Epithelial cell of umbilical artery (primary cell): ENCODE results near the gene CCDC87. TPM values are rescaled to one million over a fixed set of nuclear protein-coding genes. Genes with fewer than 3 reads are reported as not detected.

Experiments used
- total RNA-seq: library from RNA; depleted of rRNA; stranded (reverse); fragments of >200 nt; gene quantifications from 2 replicates; pipeline ENCODE4 v1.2.3, GENCODE V29; 2014

CCDC87 gene, protein sequence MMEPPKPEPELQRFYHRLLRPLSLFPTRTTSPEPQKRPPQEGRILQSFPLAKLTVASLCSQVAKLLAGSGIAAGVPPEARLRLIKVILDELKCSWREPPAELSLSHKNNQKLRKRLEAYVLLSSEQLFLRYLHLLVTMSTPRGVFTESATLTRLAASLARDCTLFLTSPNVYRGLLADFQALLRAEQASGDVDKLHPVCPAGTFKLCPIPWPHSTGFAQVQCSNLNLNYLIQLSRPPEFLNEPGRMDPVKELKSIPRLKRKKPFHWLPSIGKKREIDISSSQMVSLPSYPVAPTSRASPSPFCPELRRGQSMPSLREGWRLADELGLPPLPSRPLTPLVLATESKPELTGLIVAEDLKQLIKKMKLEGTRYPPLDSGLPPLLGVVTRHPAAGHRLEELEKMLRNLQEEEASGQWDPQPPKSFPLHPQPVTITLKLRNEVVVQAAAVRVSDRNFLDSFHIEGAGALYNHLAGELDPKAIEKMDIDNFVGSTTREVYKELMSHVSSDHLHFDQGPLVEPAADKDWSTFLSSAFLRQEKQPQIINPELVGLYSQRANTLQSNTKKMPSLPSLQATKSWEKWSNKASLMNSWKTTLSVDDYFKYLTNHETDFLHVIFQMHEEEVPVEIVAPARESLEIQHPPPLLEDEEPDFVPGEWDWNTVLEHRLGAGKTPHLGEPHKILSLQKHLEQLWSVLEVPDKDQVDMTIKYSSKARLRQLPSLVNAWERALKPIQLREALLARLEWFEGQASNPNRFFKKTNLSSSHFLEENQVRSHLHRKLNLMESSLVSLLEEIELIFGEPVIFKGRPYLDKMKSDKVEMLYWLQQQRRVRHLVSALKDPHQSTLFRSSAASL
- under 0.01 and 0.15 TPM in 2 replicates for total RNA-seq

DNA sequence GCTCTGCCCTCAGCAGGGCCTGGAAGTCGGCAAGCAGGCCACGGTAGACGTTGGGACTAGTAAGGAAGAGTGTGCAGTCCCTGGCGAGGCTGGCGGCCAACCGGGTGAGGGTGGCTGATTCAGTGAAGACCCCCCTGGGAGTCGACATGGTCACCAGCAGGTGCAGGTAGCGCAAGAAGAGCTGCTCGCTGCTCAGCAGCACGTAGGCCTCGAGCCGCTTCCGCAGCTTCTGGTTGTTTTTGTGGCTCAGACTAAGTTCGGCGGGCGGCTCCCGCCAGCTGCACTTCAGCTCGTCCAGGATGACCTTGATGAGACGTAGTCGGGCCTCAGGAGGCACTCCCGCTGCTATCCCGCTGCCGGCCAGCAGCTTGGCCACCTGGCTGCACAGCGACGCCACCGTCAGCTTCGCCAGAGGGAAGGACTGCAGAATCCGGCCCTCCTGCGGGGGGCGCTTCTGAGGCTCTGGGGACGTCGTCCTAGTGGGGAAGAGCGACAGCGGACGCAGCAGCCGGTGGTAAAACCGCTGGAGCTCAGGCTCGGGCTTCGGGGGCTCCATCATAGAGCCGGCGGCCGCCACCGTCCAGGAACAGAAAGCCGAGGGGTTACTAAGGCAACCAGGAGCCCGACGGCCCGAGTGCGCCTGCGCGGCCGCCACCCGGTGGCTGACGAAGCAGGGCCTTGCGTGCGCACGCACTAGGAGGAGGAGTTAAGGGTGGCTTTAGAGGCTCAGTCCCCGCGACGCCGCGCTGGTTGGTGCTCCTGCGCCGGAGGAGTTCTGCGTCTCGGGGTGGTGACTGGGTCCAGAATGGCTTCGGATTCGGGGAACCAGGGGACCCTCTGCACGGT lies at the start of gene CCDC87, which contains the start of gene CCS:
Gene CCDC87 (minus strand): TSS at position 607 of the 846 bp plus-strand sequence. CDS start 48 bp downstream, at position 559.
Gene CCS (plus strand): TSS at position 729 of the 846 bp plus-strand sequence. CDS start 77 bp downstream, at position 806.

DNA sequence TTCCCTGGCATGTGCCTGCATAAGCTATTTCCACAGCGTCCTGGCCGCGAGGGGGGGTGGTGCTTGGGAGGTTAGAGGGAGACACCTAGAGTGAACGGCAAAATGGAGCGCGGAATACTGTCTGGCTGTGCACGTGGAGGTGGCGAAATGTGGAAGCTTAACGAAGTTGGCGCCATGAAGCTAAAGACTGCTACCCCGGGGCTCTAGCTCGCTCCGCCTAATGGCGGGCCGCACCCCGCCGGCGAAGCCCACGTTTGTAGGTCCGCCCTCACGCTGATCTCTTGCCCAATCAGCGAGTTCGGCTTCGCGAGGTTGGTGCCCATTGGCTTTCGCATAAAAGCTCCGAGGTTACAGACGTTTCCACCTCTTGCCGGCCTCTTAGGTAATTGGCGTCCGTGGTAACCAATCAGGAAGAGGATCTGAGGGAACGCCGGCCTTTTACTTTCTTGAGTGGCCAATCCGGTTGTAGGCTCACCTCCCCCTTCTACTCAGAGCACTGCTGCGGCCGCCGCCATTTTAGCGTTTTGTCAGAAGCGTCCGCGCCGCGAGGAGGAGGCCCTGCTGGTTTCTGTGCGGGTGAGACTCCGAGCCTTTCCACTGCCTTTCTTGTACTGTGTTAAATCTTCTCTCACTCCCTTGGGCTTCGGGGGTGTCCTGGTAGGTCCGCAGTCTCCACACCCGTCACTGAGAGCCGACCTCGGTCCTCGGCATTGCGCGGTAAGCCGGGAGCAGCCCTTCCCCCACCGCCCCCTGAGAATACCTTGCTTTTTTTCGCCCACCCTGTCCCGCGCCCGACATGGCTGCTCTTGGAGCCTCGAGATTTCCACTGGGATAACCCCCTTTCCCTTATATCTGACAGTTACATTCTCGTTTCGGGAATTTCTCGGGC lies 45.6 kb upstream of the CCDC87 start, which contains the start of gene RBM4:
Gene RBM4 (plus strand): TSS at position 527 of the 889 bp plus-strand sequence. CDS start 1,009 bp downstream, outside the sequence.

DNA sequence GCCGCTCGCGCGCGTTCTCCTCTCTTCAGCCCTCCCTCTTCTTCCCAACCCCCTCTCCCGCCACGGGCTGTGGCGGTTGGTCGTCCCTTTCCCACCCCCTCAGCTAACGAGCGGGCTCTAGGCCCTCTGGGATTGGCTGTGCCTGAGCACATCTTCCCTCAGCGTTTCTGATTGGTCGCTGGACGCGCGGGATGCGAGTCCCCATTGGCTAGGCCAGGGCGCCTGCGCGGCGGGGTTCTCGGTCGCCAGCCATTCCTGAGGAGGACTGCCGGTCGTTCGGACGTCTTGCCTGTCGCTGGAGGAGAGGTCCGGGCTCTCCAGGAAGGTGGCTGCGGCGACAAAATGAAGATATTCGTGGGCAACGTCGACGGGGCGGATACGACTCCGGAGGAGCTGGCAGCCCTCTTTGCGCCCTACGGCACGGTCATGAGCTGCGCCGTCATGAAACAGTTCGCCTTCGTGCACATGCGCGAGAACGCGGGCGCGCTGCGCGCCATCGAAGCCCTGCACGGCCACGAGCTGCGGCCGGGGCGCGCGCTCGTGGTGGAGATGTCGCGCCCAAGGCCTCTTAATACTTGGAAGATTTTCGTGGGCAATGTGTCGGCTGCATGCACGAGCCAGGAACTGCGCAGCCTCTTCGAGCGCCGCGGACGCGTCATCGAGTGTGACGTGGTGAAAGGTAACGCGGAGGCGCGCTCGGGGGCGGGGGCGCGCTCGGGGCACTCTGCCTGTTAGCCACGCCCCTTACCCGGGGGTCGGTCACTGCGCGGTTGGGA lies 23.7 kb upstream of the CCDC87 start, which contains the start of gene RBM14:
Gene RBM14 (plus strand): TSS at position 252 of the 776 bp plus-strand sequence. CDS start 91 bp downstream, at position 343.

DNA sequence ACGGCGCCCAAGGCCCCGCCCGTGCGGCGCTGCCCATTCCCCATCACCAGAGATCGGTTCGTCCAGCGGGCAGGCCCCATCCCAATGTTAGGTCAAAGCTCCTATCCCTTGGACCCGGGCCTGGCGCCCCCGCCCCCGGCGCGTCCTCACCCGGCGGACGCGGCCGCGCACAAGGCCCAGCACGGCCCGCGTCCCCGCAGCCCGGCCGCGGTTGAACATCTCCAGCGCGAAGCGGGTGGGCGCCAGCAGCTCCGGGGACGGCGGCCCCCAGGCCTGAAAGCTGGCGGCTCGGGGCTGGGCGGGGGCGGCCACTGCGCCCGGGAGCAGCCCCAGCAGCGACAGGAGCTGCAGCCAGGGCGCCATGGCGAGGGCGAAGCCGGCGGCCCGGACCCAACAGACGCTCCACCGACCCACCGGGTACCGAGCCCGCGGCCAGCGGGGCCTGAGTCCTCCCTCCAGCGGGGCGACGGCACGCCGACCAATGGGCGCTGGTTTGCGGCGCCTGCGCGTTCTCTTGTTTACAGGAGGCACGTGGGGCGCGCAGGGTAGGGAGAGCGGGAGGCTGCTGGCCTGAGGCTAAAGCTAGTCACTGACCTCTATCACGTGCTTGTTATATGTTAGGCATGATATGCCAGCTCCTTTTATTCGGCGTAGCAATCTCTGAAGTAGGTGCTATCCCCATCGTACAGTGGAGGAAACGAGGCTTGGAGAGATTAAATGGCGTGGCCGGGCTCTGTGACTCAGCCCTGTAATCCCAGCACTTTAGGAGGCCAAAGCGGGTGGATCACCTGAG lies 24.5 kb downstream of the CCDC87 start, which contains the start of gene CTSF:
Gene CTSF (minus strand): TSS at position 483 of the 793 bp plus-strand sequence. CDS start 120 bp downstream, at position 363.

DNA sequence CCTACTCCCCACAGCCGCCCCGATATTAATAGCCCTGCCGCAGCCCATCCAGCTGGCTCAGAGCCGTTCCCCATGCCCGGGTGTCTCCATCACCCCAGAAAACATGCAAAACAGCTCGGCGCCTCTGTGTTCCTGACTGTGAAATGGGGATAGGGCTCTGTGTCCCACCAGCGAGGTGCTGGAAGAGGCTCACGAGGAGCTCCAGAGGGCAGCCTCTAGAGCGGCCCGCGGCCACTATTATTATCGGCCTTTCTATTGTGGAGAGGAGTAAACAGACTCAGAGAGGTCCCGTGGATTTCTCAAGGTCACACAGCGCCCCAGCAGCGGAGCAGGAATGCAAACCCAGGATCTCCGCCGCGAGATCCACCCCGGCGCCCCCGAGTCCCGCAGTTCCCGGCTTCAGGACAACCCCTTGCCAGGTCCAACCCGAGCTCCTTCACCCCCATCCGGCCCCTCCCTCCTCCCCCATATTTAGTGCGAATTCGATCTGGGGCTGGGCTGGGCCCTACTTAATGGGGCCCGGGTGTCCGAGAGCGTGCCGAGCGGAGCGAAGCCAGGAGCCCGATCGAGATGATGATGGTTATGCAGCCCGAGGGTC lies 46.4 kb downstream of the CCDC87 start, which contains the start of gene ACTN3:
Gene ACTN3 (plus strand): TSS at position 536 of the 598 bp plus-strand sequence. CDS start 35 bp downstream, at position 571.

DNA sequence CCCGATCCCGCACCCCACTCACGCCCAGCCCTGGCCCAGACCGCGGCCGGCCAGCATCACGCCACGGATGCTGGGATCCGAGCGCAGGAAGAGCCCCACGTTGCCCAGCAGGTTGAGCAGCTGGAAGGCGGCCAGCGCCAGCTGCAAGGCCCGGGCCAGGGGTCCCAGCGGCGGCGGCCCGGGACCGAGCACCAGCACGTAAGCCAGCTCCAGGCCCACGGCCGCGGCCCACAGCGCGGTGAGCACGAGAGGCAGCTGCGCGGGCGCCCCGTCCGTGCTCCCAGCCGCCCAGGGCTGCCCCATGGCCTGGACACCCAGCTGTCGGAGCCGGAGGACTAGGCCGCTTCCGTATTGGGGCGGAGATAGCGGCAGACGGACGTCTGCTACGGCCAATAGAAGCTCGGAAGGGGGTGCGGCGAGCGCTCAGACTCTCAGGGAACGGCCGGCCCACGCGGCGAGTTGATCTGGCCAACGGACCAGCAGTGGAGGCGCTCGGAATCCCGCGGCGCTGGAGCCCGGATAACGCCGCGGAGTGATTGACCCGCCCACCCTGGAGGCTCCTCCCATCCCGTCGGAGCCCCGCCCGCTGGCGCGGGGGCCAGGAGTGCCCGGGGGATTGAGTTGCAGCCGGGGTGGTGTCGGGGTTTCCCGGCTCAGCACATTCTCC lies 47.0 kb downstream of the CCDC87 start, which contains the start of gene ZDHHC24:
Gene ZDHHC24 (minus strand): TSS at position 348 of the 667 bp plus-strand sequence. CDS start 45 bp downstream, at position 303.

Other genes starting within 250 kb of the CCDC87 start
- 75.7 and 89.8 TPM in 2 replicates for gene BRMS1, start 248.0 kb downstream of the CCDC87 start, total RNA-seq
- 35.4 and 36.5 TPM in 2 replicates for gene B4GAT1, start 245.4 kb downstream of the CCDC87 start, total RNA-seq
- gene SLC29A2, start 221.3 kb downstream of the CCDC87 start, total RNA-seq = 0.76 and 0.97 TPM in 2 replicates
- gene NPAS4, start 172.0 kb downstream of the CCDC87 start, total RNA-seq = not detected in 2 replicates
- 55.9 and 81.8 TPM in 2 replicates for gene MRPL11, start 154.2 kb downstream of the CCDC87 start, total RNA-seq
- 2.9 and 3.2 TPM in 2 replicates for gene PELI3, start 126.2 kb downstream of the CCDC87 start, total RNA-seq
- gene DPP3, start 112.6 kb downstream of the CCDC87 start, total RNA-seq = 50.8 and 58.8 TPM in 2 replicates
- 17.9 and 23.4 TPM in 2 replicates for gene BBS1, start 82.4 kb downstream of the CCDC87 start, total RNA-seq
- gene ZDHHC24, start 47.0 kb downstream of the CCDC87 start, total RNA-seq = 16.7 and 18.8 TPM in 2 replicates
- gene ACTN3, start 46.2 kb downstream of the CCDC87 start, total RNA-seq = under 0.01 and 0.30 TPM in 2 replicates
- 13.3 and 17.2 TPM in 2 replicates for gene CTSF, start 24.5 kb downstream of the CCDC87 start, total RNA-seq
- gene CCS, start 122 bp upstream of the CCDC87 start, total RNA-seq = 46.4 and 49.2 TPM in 2 replicates
- 16.6 and 41.8 TPM in 2 replicates for gene RBM14, start 23.6 kb upstream of the CCDC87 start, total RNA-seq
- gene RBM4, start 45.6 kb upstream of the CCDC87 start, total RNA-seq = 118 and 149 TPM in 2 replicates
- 15.3 and 22.9 TPM in 2 replicates for gene RBM4B, start 84.8 kb upstream of the CCDC87 start, total RNA-seq
- 26.3 and 38.3 TPM in 2 replicates for gene SPTBN2, start 136.2 kb upstream of the CCDC87 start, total RNA-seq